IMR-90 (cell line): ENCODE measurements around the gene PPP1R13L. TPM values are rescaled to one million over a fixed set of nuclear protein-coding genes. Genes with fewer than 3 reads are reported as not detected.

Experiments
- ATAC-seq: fragments of 200-7000 bp; cut with Tn5 transposase; 2 replicates; pipeline ENCODE4 v1.9.1; 2020; ENCODE audit warnings: low read depth, mild to moderate bottlenecking, moderate library complexity
- BruUV-seq: library from RNA; stranded (reverse); fragments of 400-500 nt; replicated peaks from 2 replicates; lab custom pipeline; 2021; lab: Mats Ljungman, UMichigan
- CTCF ChIA-PET: fragments of 300-600 bp; formaldehyde crosslinking; extraction: SDS; loops from one replicate; lab custom pipeline; 2021; ENCODE audit warnings: antibody characterized with exemption; lab: Yijun Ruan, JAX
- POLR2A ChIA-PET: fragments of 300-600 bp; sonication (Branson Sonifier 250); formaldehyde crosslinking; loops from one replicate; lab custom pipeline; 2022; ENCODE audit warnings: antibody characterized with exemption; ENCODE audit not compliant: unreplicated experiment; lab: Charles Lee
- DNase-seq: peaks from one replicate; pipeline ENCODE4 v3.0.0; 2013
- H2AFZ ChIP-seq: replicated peaks from 2 replicates; pipeline ENCODE3; 2013; ENCODE audit warnings: low read length, mild to moderate bottlenecking; ENCODE audit not compliant: poor library complexity
- H2AK5ac ChIP-seq: 2 replicates; pipeline ENCODE4 v1.6.1; 2013; ENCODE audit warnings: low read depth, low read length, inconsistent platforms
- H2AK9ac ChIP-seq: replicated peaks from 2 replicates; pipeline ENCODE3; 2013; ENCODE audit warnings: mild to moderate bottlenecking, low read depth, low read length, moderate library complexity; ENCODE audit not compliant: poor library complexity
- H2BK120ac ChIP-seq: 2 replicates; pipeline ENCODE4 v1.6.1; 2013; ENCODE audit warnings: low read depth, low read length, inconsistent platforms
- H2BK15ac ChIP-seq: 3 replicates; pipeline ENCODE4 v1.6.1; 2013; ENCODE audit warnings: low read depth, low read length, inconsistent platforms
- H2BK20ac ChIP-seq: 2 replicates; pipeline ENCODE4 v1.6.1; 2013; ENCODE audit warnings: low read depth, mild to moderate bottlenecking, inconsistent platforms, low read length, moderate library complexity
- H2BK5ac ChIP-seq: 2 replicates; pipeline ENCODE4 v1.6.1; 2013; ENCODE audit warnings: mild to moderate bottlenecking, low read depth, low read length, inconsistent platforms; ENCODE audit not compliant: poor library complexity, severe bottlenecking
- H3K14ac ChIP-seq: replicated peaks from 2 replicates; pipeline ENCODE4 v1.6.1; 2013; ENCODE audit warnings: low read depth, low read length, inconsistent platforms
- H3K18ac ChIP-seq: 2 replicates; pipeline ENCODE4 v1.6.1; 2013; ENCODE audit warnings: low read depth, low read length, control low read depth
- H3K23ac ChIP-seq: 2 replicates; pipeline ENCODE4 v1.6.1; 2013; ENCODE audit warnings: low read depth, low read length, inconsistent platforms
- H3K27ac ChIP-seq: 2 replicates; pipeline ENCODE4 v1.5.1; 2013; ENCODE audit warnings: mild to moderate bottlenecking, control low read depth, low read length; ENCODE audit not compliant: insufficient read depth
- H3K27me3 ChIP-seq: 2 replicates; pipeline ENCODE4 v1.6.1; 2013; ENCODE audit warnings: low read length; ENCODE audit not compliant: control insufficient read depth, insufficient read depth
- H3K36me3 ChIP-seq: 2 replicates; pipeline ENCODE4 v1.6.1; 2013; ENCODE audit warnings: low read length, mixed read lengths; ENCODE audit not compliant: control insufficient read depth, insufficient read depth
- H3K4ac ChIP-seq: 2 replicates; pipeline ENCODE4 v1.6.1; 2013; ENCODE audit warnings: low read depth, low read length, inconsistent platforms
- H3K4me1 ChIP-seq: 2 replicates; pipeline ENCODE4 v1.6.1; 2013; ENCODE audit warnings: low read length, mixed read lengths; ENCODE audit not compliant: control insufficient read depth, insufficient read depth
- H3K4me2 ChIP-seq: 2 replicates; pipeline ENCODE4 v1.6.1; 2013; ENCODE audit warnings: low read depth, mild to moderate bottlenecking, control low read depth, low read length, moderate library complexity
- H3K4me3 ChIP-seq: 2 replicates; pipeline ENCODE4 v1.5.1; 2013; ENCODE audit warnings: low read depth, mild to moderate bottlenecking, control low read depth, low read length, moderate library complexity; ENCODE audit not compliant: insufficient read depth
- H3K56ac ChIP-seq: 2 replicates; pipeline ENCODE4 v1.6.1; 2013; ENCODE audit warnings: low read length, inconsistent platforms; ENCODE audit not compliant: insufficient read depth; ENCODE audit errors: extremely low read depth
- H3K79me1 ChIP-seq, 2 experiments: 2 replicates each; pipeline ENCODE4 v1.6.1; 2013; ENCODE audit warnings: low read length in 2 of 2, inconsistent platforms in 1 of 2, low read depth in 1 of 2
- H3K9ac ChIP-seq: 2 replicates; pipeline ENCODE4 v1.6.1; 2013; ENCODE audit warnings: low read depth, low read length, control low read depth
- H3K9me1 ChIP-seq: 2 replicates; pipeline ENCODE4 v1.6.1; 2013; ENCODE audit warnings: low read length, inconsistent platforms; ENCODE audit not compliant: insufficient read depth
- H3K9me3 ChIP-seq: 2 replicates; pipeline ENCODE4 v1.6.1; 2013; ENCODE audit warnings: low read length; ENCODE audit not compliant: control insufficient read depth, insufficient read depth
- H4K20me1 ChIP-seq: 2 replicates; pipeline ENCODE4 v1.6.1; 2013; ENCODE audit warnings: low read length, inconsistent platforms; ENCODE audit not compliant: insufficient read depth
- H4K5ac ChIP-seq: 2 replicates; pipeline ENCODE4 v1.6.1; 2013; ENCODE audit warnings: mild to moderate bottlenecking, low read depth, low read length, control low read depth
- H4K8ac ChIP-seq, 2 experiments: 2 replicates each; pipeline ENCODE4 v1.6.1; 2013; ENCODE audit warnings: low read depth in 2 of 2, low read length in 2 of 2, control low read depth in 1 of 2, inconsistent platforms in 1 of 2
- H4K91ac ChIP-seq: 2 replicates; pipeline ENCODE4 v1.6.1; 2013; ENCODE audit warnings: low read depth, low read length, inconsistent platforms; ENCODE audit not compliant: insufficient read depth
- NFE2L2 ChIP-seq: fragments of 150-350 bp; IDR thresholded peaks from 2 replicates; pipeline ENCODE4 v1.6.1; 2016; ENCODE audit warnings: low read depth, mild to moderate bottlenecking, low read length
- WGBS, 2 experiments: methylation state at CpG; one replicate each; pipeline versions ENCODE4 v1.1.5 to v1.1.7; 2013; ENCODE audit warnings: missing lambda C conversion rate in 2 of 2; ENCODE audit not compliant: insufficient read length in 1 of 2; ENCODE audit errors: extremely low coverage in 2 of 2; 5-methylcytosine and 5-hydroxymethylcytosine counted together
- dilution Hi-C: fragments of 300-500 bp; cut with HindIII; formaldehyde crosslinking; loops from one replicate; pipeline ENCODE4 v1.14.3; 2018; ENCODE audit warnings: low sequenced_read_pairs; ENCODE audit not compliant: unreplicated experiment
- in situ Hi-C: fragments of 300-500 bp; cut with MboI; formaldehyde crosslinking; loops from 3 replicates; pipeline ENCODE4 v1.14.3; 2019; ENCODE audit warnings: low sequenced_read_pairs, inconsistent platforms, mixed read lengths
- intact Hi-C: fragments of 100-400 bp; cut with micrococcal nuclease; formaldehyde crosslinking; loops from 2 replicates; pipeline ENCODE4 v1.10.0; 2022
- polyA plus RNA-seq, 3 experiments: library from polyadenylated mRNA; depleted of rRNA; stranded (reverse); fragments of >200 nt; gene quantifications; 2 replicates each; pipeline ENCODE4 v1.2.3, GENCODE V29; 2012; ENCODE audit warnings: low replicate concordance in 1 of 3
- total RNA-seq: library from RNA; depleted of rRNA; stranded (reverse); fragments of >200 nt; gene quantifications from 2 replicates; pipeline ENCODE4 v1.2.3, GENCODE V29; 2012

The PPP1R13L gene
- total and polyA plus RNA-seq, 2 of the 4 experiments (the other 2 are of a cell fraction) = 3.0 to 13.3 TPM

DNA sequence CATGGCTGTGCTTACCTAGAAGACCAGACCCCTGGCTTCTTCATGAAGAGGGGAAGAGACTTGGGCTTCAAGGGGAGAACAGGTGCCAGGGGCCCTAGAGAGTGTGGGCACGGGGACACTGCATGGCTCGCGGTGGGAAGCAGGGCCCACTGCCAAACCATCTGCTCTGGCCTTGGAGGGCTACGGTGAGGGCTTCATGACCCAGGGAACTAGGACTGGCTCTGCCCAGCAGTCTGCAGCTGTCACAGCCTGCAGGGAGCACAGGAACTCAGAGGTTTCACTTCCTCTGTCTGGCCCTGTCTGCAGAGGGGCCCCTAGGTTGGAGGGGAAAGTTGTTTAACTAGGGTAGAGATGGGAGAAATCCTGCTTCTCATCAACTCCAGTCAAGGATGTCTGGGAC is 14.5 kb upstream of the PPP1R13L start:
- no peak overlapping the region for H3K9ac ChIP-seq
- no peak overlapping the region for H3K14ac ChIP-seq
- WGBS, 2 experiments = 83% methylated on average over 1 of the region's 4 CpGs; no CpG with 5 or more reads in 1 of the 2 experiments
- CTCF ChIA-PET = no interaction called here
- no peak overlapping the region for H3K4me2 ChIP-seq
- H3K9me1 ChIP-seq = no peaks in the 10 kb centered on the region; the same call in 1 of the 2 replicates
- H2BK15ac ChIP-seq = no peak overlapping the region
- H2BK5ac ChIP-seq = no peak overlapping the region
- no peaks in the 10 kb centered on the region for H3K27me3 ChIP-seq
- H3K27ac ChIP-seq = no peak overlapping the region
- peaks cover 48% of the 10 kb centered on the region for H3K36me3 ChIP-seq
- peaks cover 14 to 51% of the 10 kb centered on the region in 2 experiments for H3K79me1 ChIP-seq
- H2BK120ac ChIP-seq = no peak overlapping the region
- H2AK5ac ChIP-seq = no peak overlapping the region
- no peak overlapping the region for H4K8ac ChIP-seq
- in situ Hi-C loops (no loop called here), dilution Hi-C loops (no loop called here), intact Hi-C loops (no loop called here)
- H4K5ac ChIP-seq = no peak overlapping the region
- H4K20me1 ChIP-seq = no peaks in the 10 kb centered on the region
- no peaks in the 10 kb centered on the region for H3K9me3 ChIP-seq
- ATAC-seq = no peak
- DNase-seq = no peak
- H2BK20ac ChIP-seq = no peak overlapping the region
- H2AFZ ChIP-seq = no peak overlapping the region
- H3K4ac ChIP-seq = no peak overlapping the region
- no peak overlapping the region for H3K4me3 ChIP-seq
- POLR2A ChIA-PET = no interaction called here
- no TSS peak for BruUV-seq
- H3K56ac ChIP-seq = no peak overlapping the region
- H3K4me1 ChIP-seq = peaks cover 5% of the 10 kb centered on the region
- no peak overlapping the region for H4K91ac ChIP-seq
- H2AK9ac ChIP-seq = no peak overlapping the region
- H3K18ac ChIP-seq = no peak overlapping the region
- no peak overlapping the region for H3K23ac ChIP-seq
- TF ChIP-seq NFE2L2 = no peak
